GM12874 (cell line): Measurements from ENCODE around the gene IDS.
A peak's percentile ranks its signal among the peaks of the same experiment; 100 is the strongest.

ENCODE experiments used
- CTCF ChIP-seq: IDR thresholded peaks from 2 replicates; pipeline ENCODE4 v1.5.1; 2011; ENCODE audit warnings: low read depth, mild to moderate bottlenecking, control low read depth, low read length, moderate library complexity; ENCODE audit not compliant: insufficient read depth

The IDS gene

GRCh38 chrX:149494844-149495565 lies 10.1 kb downstream of the IDS start:
- TF ChIP-seq CTCF, result no peak

- 0 out of 2 replicates have a peak, but pooled peaks have one; percentile 4 for TF ChIP-seq CTCF
Measured at GRCh38 chrX:149493567-149494562, 11.2 kb downstream of the IDS start.

- TF ChIP-seq CTCF, result no peak
Measured at GRCh38 chrX:149491812-149492211, 13.3 kb downstream of the IDS start.

- no peak for TF ChIP-seq CTCF
Measured at GRCh38 chrX:149490100-149490499, 15.0 kb downstream of the IDS start.

GRCh38 chrX:149487292-149487691 lies 17.8 kb downstream of the IDS start:
- TF ChIP-seq CTCF, result peak; percentile 21; the same call in 1 of the 2 replicates

- TF ChIP-seq CTCF, result no peak
Measured at GRCh38 chrX:149476513-149476912, 28.6 kb downstream of the IDS start.

- TF ChIP-seq CTCF, result no peak
Measured at GRCh38 chrX:149473966-149474365, 31.1 kb downstream of the IDS start.
